Limb (tissue), 2 donors: ENCODE data around the gene TUT1.

Experiments used
- DNase-seq, 2 donors: peaks; one replicate each; pipeline ENCODE4 v3.0.0-alpha.2; 2016; ENCODE audit errors: extremely low spot score in 2 of 2

Gene TUT1

GRCh38 chr11:62542111-62542745 is 49.1 kb downstream of the TUT1 start:
- no peak for DNase-seq

- DNase-seq, result no peak
Measured at GRCh38 chr11:62540804-62541701, 50.3 kb downstream of the TUT1 start.

- DNase-seq, result peak in 1 of 2 donors; percentile 73
Measured at GRCh38 chr11:62539238-62539925, 51.9 kb downstream of the TUT1 start.

DNA sequence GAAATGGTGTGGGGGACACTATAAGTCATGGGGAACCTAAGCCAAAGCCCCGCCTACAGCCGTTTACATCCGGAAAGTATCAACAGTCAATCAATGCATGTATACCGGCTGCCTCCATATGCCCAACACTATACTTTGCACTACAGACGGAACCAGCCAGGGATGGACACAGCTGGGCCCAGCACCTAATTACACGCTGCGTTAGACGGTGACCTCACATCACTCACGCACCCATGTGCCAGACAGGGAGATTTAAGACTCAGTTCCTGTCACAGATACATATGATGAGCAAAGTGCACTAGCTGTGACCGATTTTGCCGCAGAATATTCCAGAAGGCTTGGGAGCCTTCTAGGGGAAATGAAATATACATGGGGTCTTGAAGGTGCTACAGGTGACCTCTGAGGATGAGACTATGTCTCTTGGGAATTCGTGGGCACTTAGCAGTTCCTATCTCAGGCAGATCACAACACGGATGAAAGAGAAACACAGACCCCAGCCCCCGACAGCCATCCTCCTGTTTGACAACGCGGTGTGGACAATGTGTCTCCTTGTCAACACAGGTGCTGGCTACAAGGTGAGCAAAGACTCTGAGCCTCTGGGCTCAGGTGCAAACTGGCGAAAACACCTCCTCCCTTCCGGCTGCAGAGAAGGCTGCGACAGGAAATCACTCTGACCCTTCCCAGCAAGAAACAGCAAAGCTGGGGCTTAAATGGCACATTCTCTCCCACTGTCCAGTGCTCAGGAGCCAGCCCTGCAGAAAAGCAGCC is 52.7 kb downstream of the TUT1 start:
- no peak for DNase-seq

- DNase-seq, result no peak
Measured at GRCh38 chr11:62536301-62536957, 54.9 kb downstream of the TUT1 start.

GRCh38 chr11:62535802-62536201 is 55.5 kb downstream of the TUT1 start:
- DNase-seq, result no peak

GRCh38 chr11:62534779-62535545 is 56.4 kb downstream of the TUT1 start:
- no peak for DNase-seq

GRCh38 chr11:62532096-62532495 is 59.2 kb downstream of the TUT1 start:
- no peak for DNase-seq
